HG02571 (cell line): ENCODE results near the gene CCR5AS.
"Not testable (repeated sequence)": the region's sequence is repeated elsewhere in the genome, so short reads cannot be mapped to it uniquely, and the experiment has no call there.

ENCODE experiments used
- ATAC-seq: cut with Tn5 transposase; IDR thresholded peaks from one replicate; pipeline ENCODE4 v1.9.1; 2021; ENCODE audit warnings: mild to moderate bottlenecking, moderate library complexity; ENCODE audit not compliant: unreplicated experiment

The CCR5AS gene

GRCh38 chr3:46406443-46406787 lies 451 bp downstream of the CCR5AS start:
- no peak for ATAC-seq

GRCh38 chr3:46405301-46406019 lies 1.4 kb downstream of the CCR5AS start:
- no peak for ATAC-seq

- ATAC-seq, result not testable (repeated sequence)
Observed at GRCh38 chr3:46402902-46403301, 4.0 kb downstream of the CCR5AS start.

GRCh38 chr3:46401579-46401978 lies 5.3 kb downstream of the CCR5AS start:
- no peak for ATAC-seq

GRCh38 chr3:46400846-46401245 lies 6.0 kb downstream of the CCR5AS start:
- no peak for ATAC-seq

- no peak for ATAC-seq
Observed at GRCh38 chr3:46400000-46400734, 6.7 kb downstream of the CCR5AS start.

GRCh38 chr3:46399557-46399956 lies 7.3 kb downstream of the CCR5AS start:
- ATAC-seq, result no peak

GRCh38 chr3:46399098-46399497 lies 7.8 kb downstream of the CCR5AS start:
- ATAC-seq, result no peak

- no peak for ATAC-seq
Observed at GRCh38 chr3:46398186-46398955, 8.5 kb downstream of the CCR5AS start.

- no peak for ATAC-seq
Observed at GRCh38 chr3:46397111-46397510, 9.8 kb downstream of the CCR5AS start.

GRCh38 chr3:46395766-46396530 lies 10.9 kb downstream of the CCR5AS start:
- no peak for ATAC-seq

GRCh38 chr3:46395210-46395661 lies 11.6 kb downstream of the CCR5AS start:
- no peak for ATAC-seq

GRCh38 chr3:46393554-46394434 lies 13.1 kb downstream of the CCR5AS start:
- ATAC-seq, result no peak

GRCh38 chr3:46393011-46393410 lies 13.9 kb downstream of the CCR5AS start:
- ATAC-seq, result no peak

- ATAC-seq, result not testable (repeated sequence)
Observed at GRCh38 chr3:46391526-46391925, 15.3 kb downstream of the CCR5AS start.

- ATAC-seq, result no peak
Observed at GRCh38 chr3:46389306-46389705, 17.6 kb downstream of the CCR5AS start.

GRCh38 chr3:46388847-46389246 lies 18.0 kb downstream of the CCR5AS start:
- ATAC-seq, result not testable (repeated sequence)

- no peak for ATAC-seq
Observed at GRCh38 chr3:46386205-46386604, 20.7 kb downstream of the CCR5AS start.

- ATAC-seq, result no peak
Observed at GRCh38 chr3:46383951-46384330, 22.9 kb downstream of the CCR5AS start.
